Thyroid gland (tissue), 4 donors: ENCODE data around the gene OXNAD1. TPM values are rescaled to one million over a fixed set of nuclear protein-coding genes. Genes with fewer than 3 reads are reported as not detected.

Source experiments
- DNase-seq, 2 donors: peaks; one replicate each; pipeline ENCODE4 v3.0.0-alpha.2; 2019
- H3K27ac ChIP-seq, 3 donors: fragments of 200-600 bp; sonication (generic); 1 replicate in 2 of 3; 2 replicates in 1 of 3; pipeline ENCODE4 v1.5.1; 2016 to 2019; ENCODE audit warnings: mild to moderate bottlenecking in 1 of 3, moderate library complexity in 1 of 3
- H3K27me3 ChIP-seq: fragments of 200-600 bp; sonication (generic); one replicate; pipeline ENCODE4 v1.5.1; 2019
- H3K36me3 ChIP-seq, 2 donors: fragments of 200-600 bp; sonication (generic); one replicate each; pipeline ENCODE4 v1.5.1; 2016 to 2019
- H3K4me1 ChIP-seq, 2 donors: fragments of 200-600 bp; sonication (generic); one replicate each; pipeline ENCODE4 v1.5.1; 2017 to 2019
- H3K4me3 ChIP-seq, 3 donors: fragments of 200-600 bp; sonication (generic); replicated peaks in 1 of 3; 1 replicate in 2 of 3; 2 replicates in 1 of 3; pipeline ENCODE4 v1.5.1; 2016; ENCODE audit warnings: mild to moderate bottlenecking in 1 of 3
- H3K9me3 ChIP-seq: fragments of 200-600 bp; sonication (generic); one replicate; pipeline ENCODE4 v1.5.1; 2017
- POLR2A ChIP-seq, 2 donors: fragments of 450-650 bp; IDR thresholded peaks; one replicate each; pipeline ENCODE4 v1.6.1; 2017; ENCODE audit warnings: antibody characterized with exemption in 2 of 2, mild to moderate bottlenecking in 2 of 2, moderate library complexity in 1 of 2
- WGBS, 2 donors: methylation state at CpG; one replicate each; pipeline ENCODE4 v1.1.5; 2017; 5-methylcytosine and 5-hydroxymethylcytosine counted together
- intact Hi-C: fragments of 100-400 bp; cut with DNase I; formaldehyde crosslinking; loops from one replicate; pipeline ENCODE4 v1.15.1; 2023
- total RNA-seq, 4 donors: library from RNA; depleted of rRNA; stranded (reverse); fragments of >200 nt; gene quantifications; one replicate each; pipeline ENCODE4 v1.2.3, GENCODE V29; 2016
- TF ChIP-seq, protein P1 (sequence below), 6 experiments: fragments of 200-600 bp in 3 of 6; fragments of 450-650 bp in 3 of 6; sonication (generic) in 3 of 6; IDR thresholded peaks; one replicate each; pipeline ENCODE4 v1.5.1; 2016 to 2019; ENCODE audit warnings: antibody characterized with exemption in 6 of 6, mild to moderate bottlenecking in 2 of 6, inconsistent platforms in 1 of 6, moderate library complexity in 1 of 6

OXNAD1 gene
- total RNA-seq, 4 donors from 2014 or later: 22.3 to 34.0 (median 27.4) TPM

DNA sequence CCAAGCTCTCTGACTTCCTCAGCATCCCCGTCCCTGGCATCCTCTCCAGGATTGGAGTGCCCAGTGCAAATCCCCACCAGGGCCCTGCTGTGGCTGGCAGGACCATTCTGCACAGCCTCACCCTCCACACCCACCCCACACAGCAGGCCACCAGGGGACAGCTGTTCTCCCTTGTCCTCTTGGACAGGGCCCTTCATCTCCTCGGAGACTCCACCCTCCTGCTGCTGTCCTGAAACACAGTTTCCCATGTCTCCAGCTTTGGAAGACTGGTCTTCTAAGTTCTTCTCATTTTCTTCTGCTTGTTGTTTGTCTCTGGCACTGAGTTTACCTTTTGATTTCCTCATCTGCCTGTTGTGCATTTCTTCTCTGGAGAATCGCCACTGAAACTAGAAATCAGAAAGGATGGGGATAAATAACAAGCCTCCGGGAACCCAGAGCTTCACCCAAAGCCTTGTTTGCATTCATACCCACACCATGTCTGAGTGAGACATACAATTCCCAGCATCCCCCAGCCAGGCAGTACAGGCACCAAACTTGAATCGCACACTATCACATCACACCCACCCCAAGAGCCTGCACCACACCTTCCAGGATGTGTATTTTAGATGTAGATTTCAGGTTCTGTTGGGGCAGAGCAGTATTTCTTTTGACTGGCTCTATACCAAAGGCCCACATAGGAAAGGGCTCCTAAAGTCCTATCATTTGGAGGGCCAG, 52.0 kb downstream of the OXNAD1 start:
- H3K27me3 ChIP-seq: no peaks in the 10 kb centered on the region
- DNase-seq: no peak
- no peak overlapping the region for H3K27ac ChIP-seq
- H3K4me1 ChIP-seq: peaks cover 22 to 30% of the 10 kb centered on the region in 2 donors
- no peak overlapping the region for H3K4me3 ChIP-seq
- peaks cover 0 to 5% of the 10 kb centered on the region in 2 donors for H3K36me3 ChIP-seq
- intact Hi-C loops: no loop called here
- no peak for TF ChIP-seq POLR2A (IDR thresholded peaks at IDR 0.05)
- TF ChIP-seq, protein P1, sequence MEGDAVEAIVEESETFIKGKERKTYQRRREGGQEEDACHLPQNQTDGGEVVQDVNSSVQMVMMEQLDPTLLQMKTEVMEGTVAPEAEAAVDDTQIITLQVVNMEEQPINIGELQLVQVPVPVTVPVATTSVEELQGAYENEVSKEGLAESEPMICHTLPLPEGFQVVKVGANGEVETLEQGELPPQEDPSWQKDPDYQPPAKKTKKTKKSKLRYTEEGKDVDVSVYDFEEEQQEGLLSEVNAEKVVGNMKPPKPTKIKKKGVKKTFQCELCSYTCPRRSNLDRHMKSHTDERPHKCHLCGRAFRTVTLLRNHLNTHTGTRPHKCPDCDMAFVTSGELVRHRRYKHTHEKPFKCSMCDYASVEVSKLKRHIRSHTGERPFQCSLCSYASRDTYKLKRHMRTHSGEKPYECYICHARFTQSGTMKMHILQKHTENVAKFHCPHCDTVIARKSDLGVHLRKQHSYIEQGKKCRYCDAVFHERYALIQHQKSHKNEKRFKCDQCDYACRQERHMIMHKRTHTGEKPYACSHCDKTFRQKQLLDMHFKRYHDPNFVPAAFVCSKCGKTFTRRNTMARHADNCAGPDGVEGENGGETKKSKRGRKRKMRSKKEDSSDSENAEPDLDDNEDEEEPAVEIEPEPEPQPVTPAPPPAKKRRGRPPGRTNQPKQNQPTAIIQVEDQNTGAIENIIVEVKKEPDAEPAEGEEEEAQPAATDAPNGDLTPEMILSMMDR (IDR thresholded peaks at IDR 0.05): no peak
- WGBS, 2 donors: 94 to 97% methylated on average over 5 of the region's 5 CpGs
- no peaks in the 10 kb centered on the region for H3K9me3 ChIP-seq

DNA sequence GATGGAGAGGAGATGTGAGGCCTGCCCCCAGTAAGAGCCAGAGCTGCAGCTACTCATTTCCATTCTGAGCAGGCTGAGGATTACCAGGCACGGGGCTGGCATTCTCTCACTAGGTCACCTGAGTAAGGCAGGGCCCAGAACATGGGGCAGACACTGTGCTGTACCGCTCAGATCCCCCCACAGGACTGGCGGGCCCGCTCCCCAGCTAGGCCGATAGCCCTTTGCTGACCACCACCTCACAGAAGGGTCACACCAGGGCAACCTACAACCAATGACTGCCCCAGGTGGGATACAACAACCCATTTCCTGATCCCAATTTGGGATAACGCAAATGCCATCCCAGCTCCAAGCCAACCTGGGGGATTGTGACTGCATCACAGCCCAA, 52.5 kb downstream of the OXNAD1 start:
- no peak for DNase-seq
- no peak overlapping the region for H3K4me3 ChIP-seq
- H3K36me3 ChIP-seq: peaks cover 0 to 5% of the 10 kb centered on the region in 2 donors
- H3K27me3 ChIP-seq: no peaks in the 10 kb centered on the region
- intact Hi-C loops: no loop called here
- H3K4me1 ChIP-seq: peaks cover 20 to 28% of the 10 kb centered on the region in 2 donors
- TF ChIP-seq, protein P1 (IDR thresholded peaks at IDR 0.05): no peak
- no peak for TF ChIP-seq POLR2A (IDR thresholded peaks at IDR 0.05)
- 79 to 97% methylated on average over 2 to 6 of the region's 6 CpGs for WGBS, 2 donors
- H3K27ac ChIP-seq: no peak overlapping the region
- H3K9me3 ChIP-seq: no peaks in the 10 kb centered on the region

DNA sequence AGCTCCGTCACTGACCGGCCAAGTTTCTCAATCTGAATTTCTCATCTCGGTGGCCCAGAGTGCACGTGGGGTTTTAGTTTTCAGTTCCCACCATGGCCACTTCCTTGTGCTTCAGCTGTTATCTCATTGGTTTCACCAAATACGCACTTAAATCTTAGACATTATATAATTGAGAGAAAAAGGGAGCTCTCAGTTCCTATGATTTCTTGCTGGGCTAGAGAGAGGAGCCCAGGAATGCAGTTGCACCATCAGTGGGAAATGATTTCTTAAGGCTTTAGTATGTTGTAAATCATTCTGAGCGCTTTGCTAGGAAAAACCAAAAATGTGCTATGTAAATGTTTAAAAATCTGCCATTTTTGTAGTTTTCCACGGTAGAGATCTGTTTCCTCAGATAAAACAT, 53.2 kb downstream of the OXNAD1 start:
- 94 to 95% methylated on average over 7 of the region's 7 CpGs for WGBS, 2 donors
- H3K9me3 ChIP-seq: no peaks in the 10 kb centered on the region
- no peak overlapping the region for H3K4me3 ChIP-seq
- intact Hi-C loops: no loop called here
- H3K27me3 ChIP-seq: no peaks in the 10 kb centered on the region
- H3K4me1 ChIP-seq: peaks cover 23 to 33% of the 10 kb centered on the region in 2 donors
- H3K36me3 ChIP-seq: peaks cover 0 to 5% of the 10 kb centered on the region in 2 donors
- no peak for DNase-seq
- TF ChIP-seq, protein P1 (IDR thresholded peaks at IDR 0.05): no peak
- no peak for TF ChIP-seq POLR2A (IDR thresholded peaks at IDR 0.05)
- no peak overlapping the region for H3K27ac ChIP-seq

DNA sequence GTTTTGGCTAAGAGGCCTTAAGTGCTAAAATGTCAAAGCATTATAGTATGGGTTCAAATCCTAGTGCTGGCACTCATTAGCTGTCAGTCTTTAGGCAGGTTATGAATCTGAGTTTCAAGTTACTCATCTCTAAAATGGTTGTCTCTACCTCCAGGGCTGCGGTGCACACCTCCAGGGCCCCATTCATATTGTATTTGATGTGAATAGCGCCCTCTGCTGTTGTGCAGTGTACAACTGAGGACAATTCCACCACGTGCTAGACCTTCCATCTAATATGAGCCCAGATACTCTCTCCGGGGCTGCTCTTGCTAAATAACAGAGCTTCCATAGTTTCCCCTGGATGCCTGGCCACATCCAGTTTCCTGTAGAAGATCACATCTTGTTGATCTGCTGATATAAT, 54.3 kb downstream of the OXNAD1 start:
- Histone ChIP-seq H3K27me3 (no peaks in the 10 kb centered on the region), H3K36me3 (peaks cover 0 to 5% of the 10 kb centered on the region in 2 donors), H3K4me1 (peaks cover 24 to 34% of the 10 kb centered on the region in 2 donors), H3K9me3 (no peaks in the 10 kb centered on the region), H3K27ac (peak overlapping the region in 1 of 3 donors; percentile 4), H3K4me3 (no peak overlapping the region)
- intact Hi-C loops: no loop called here
- TF ChIP-seq, protein P1 (IDR thresholded peaks at IDR 0.05): peak in 1 of 6 experiments; percentile 18
- TF ChIP-seq POLR2A (IDR thresholded peaks at IDR 0.05): no peak
- peak in 1 of 2 donors; percentile 27 for DNase-seq
- WGBS, 2 donors: 60 to 82% methylated on average over 4 of the region's 4 CpGs

DNA sequence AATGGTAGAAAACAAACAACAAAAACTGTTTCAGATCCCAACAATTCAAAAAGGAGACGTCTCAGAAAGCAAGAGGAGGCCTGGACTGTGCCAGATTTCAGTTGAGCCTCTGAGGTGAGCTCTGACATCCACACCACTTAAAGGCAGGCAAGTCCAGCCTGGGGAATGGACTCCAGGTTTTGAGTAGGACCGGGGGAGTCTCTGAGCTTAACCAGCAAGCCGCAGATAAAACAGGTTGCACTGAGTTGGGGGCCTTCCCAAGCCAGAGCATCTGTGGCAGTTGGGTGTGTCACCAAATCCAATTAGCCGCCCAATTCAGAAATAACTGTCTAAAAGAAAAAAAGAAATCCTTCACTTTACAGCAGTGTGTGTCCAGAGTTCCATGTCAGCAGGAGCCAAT, 54.7 kb downstream of the OXNAD1 start:
- TF ChIP-seq POLR2A (IDR thresholded peaks at IDR 0.05): no peak
- TF ChIP-seq, protein P1 (IDR thresholded peaks at IDR 0.05): no peak
- Histone ChIP-seq H3K9me3 (no peaks in the 10 kb centered on the region), H3K27me3 (no peaks in the 10 kb centered on the region), H3K36me3 (peaks cover 0 to 5% of the 10 kb centered on the region in 2 donors), H3K27ac (peak overlapping the region in 1 of 3 donors; percentile 4), H3K4me1 (peaks cover 24 to 30% of the 10 kb centered on the region in 2 donors), H3K4me3 (no peak overlapping the region)
- intact Hi-C loops: no loop called here
- no peak for DNase-seq
- 91% methylated on average over 4 of the region's 4 CpGs for WGBS, 2 donors
